Spleen (tissue), 11 donors: ENCODE results near the gene RITA1. TPM values are rescaled to one million over a fixed set of nuclear protein-coding genes. Genes with fewer than 3 reads are reported as not detected.
"Not testable (repeated sequence)": the region's sequence is repeated elsewhere in the genome, so short reads cannot be mapped to it uniquely, and the experiment has no call there.

ENCODE experiments used
- DNase-seq: peaks from one replicate; pipeline ENCODE4 v3.0.0-alpha.2; 2020
- H3K27ac ChIP-seq, 8 donors: fragments of 200-600 bp; sonication (generic) in 7 of 8; 1 replicate in 4 of 8; 2 replicates in 4 of 8; pipeline versions ENCODE4 v1.5.0 to v1.8.0; 2016 to 2021; ENCODE audit warnings: inconsistent platforms in 4 of 8, mild to moderate bottlenecking in 4 of 8, moderate library complexity in 1 of 8
- H3K27me3 ChIP-seq, 7 donors: fragments of 200-600 bp; sonication (generic) in 6 of 7; replicated peaks in 1 of 7; 1 replicate in 4 of 7; 2 replicates in 3 of 7; pipeline versions ENCODE4 v1.5.0 to v1.8.0; 2016 to 2021; ENCODE audit warnings: inconsistent platforms in 3 of 7, mild to moderate bottlenecking in 1 of 7
- H3K36me3 ChIP-seq, 6 donors: fragments of 200-600 bp; sonication (generic) in 5 of 6; 1 replicate in 4 of 6; 2 replicates in 2 of 6; pipeline versions ENCODE4 v1.5.0 to v1.8.0; 2016 to 2021; ENCODE audit warnings: inconsistent platforms in 2 of 6
- H3K4me1 ChIP-seq, 6 donors: fragments of 200-600 bp; sonication (generic) in 5 of 6; 1 replicate in 3 of 6; 2 replicates in 3 of 6; pipeline versions ENCODE4 v1.5.0 to v1.8.0; 2016 to 2021; ENCODE audit warnings: inconsistent platforms in 3 of 6
- H3K4me3 ChIP-seq, 8 donors: fragments of 200-600 bp; sonication (generic) in 7 of 8; 1 replicate in 4 of 8; 2 replicates in 4 of 8; pipeline versions ENCODE4 v1.5.0 to v1.8.0; 2016 to 2021; ENCODE audit warnings: inconsistent platforms in 4 of 8, mild to moderate bottlenecking in 4 of 8, moderate library complexity in 2 of 8
- H3K9me3 ChIP-seq, 8 donors: fragments of 200-600 bp; sonication (generic) in 7 of 8; 1 replicate in 4 of 8; 2 replicates in 4 of 8; pipeline versions ENCODE4 v1.5.0 to v1.8.0; 2016 to 2021; ENCODE audit warnings: inconsistent platforms in 4 of 8
- CTCF ChIP-seq, 11 experiments: fragments of 200-600 bp in 7 of 11; fragments of 450-650 bp in 4 of 11; sonication (generic) in 4 of 11; IDR thresholded peaks in 8 of 11; conservative IDR thresholded peaks in 3 of 11; 1 replicate in 7 of 11; 2 replicates in 4 of 11; pipeline versions ENCODE4 v1.4.0 to v1.8.0; 2016 to 2021; ENCODE audit warnings: antibody characterized with exemption in 11 of 11, inconsistent platforms in 4 of 11, mild to moderate bottlenecking in 1 of 11
- POLR2A ChIP-seq, 3 donors: fragments of 450-650 bp; IDR thresholded peaks; one replicate each; pipeline ENCODE4 v1.5.1; 2017; ENCODE audit warnings: antibody characterized with exemption in 3 of 3, mild to moderate bottlenecking in 1 of 3
- POLR2AphosphoS5 ChIP-seq, 3 donors: sonication (generic); formaldehyde crosslinking; IDR thresholded peaks; one replicate each; pipeline ENCODE4 v1.5.1; 2017; ENCODE audit warnings: antibody characterized with exemption in 3 of 3
- WGBS, 5 donors: extraction: QIAGEN DNeasy Blood & Tissue Kit in 3 of 5; methylation state at CpG; one replicate each; pipeline versions ENCODE4 v1.1.5 to v1.1.7; 2013 to 2018; 5-methylcytosine and 5-hydroxymethylcytosine counted together
- intact Hi-C: fragments of 100-400 bp; cut with DNase I; formaldehyde crosslinking; loops from one replicate; pipeline ENCODE4 v1.15.0; 2023; ENCODE audit warnings: low total_unique reads
- polyA plus RNA-seq, 3 donors: library from polyadenylated mRNA; stranded (reverse); fragments of 200-250 nt; gene quantifications; one replicate each; pipeline ENCODE4 v1.2.1, GENCODE V29; 2013
- total RNA-seq, 7 donors: library from RNA; depleted of rRNA in 3 of 7; stranded (reverse); fragments of >200 nt in 3 of 7; fragmentation: NEBNext Ultra II Directional in 4 of 7; extraction: Animal tissue kit (Norgen Biotek cat#: 25700) in 4 of 7; gene quantifications; one replicate each; pipeline versions ENCODE4 v1.1.0 to v1.2.1, GENCODE V29; 2016 to 2021
- donor health status: healthy with polysubstance abuse.
- donor health status: DM: no; HTN: no; CAD: no; lungs with moderate emphysema.
- donor health status: DM: no; HTN: no; CAD: no.
- donor health status: Bipolar disorder and iron deficiency.
- donor health status: healthy.
- donor health status: DM: no; HTN: no; CAD: no.
- donor health status: DM: yes; HTN: yes; CAD: no.

Gene RITA1
- total and polyA plus RNA-seq, 10 donors: 9.0 to 15.6 (median 12.4) TPM

DNA sequence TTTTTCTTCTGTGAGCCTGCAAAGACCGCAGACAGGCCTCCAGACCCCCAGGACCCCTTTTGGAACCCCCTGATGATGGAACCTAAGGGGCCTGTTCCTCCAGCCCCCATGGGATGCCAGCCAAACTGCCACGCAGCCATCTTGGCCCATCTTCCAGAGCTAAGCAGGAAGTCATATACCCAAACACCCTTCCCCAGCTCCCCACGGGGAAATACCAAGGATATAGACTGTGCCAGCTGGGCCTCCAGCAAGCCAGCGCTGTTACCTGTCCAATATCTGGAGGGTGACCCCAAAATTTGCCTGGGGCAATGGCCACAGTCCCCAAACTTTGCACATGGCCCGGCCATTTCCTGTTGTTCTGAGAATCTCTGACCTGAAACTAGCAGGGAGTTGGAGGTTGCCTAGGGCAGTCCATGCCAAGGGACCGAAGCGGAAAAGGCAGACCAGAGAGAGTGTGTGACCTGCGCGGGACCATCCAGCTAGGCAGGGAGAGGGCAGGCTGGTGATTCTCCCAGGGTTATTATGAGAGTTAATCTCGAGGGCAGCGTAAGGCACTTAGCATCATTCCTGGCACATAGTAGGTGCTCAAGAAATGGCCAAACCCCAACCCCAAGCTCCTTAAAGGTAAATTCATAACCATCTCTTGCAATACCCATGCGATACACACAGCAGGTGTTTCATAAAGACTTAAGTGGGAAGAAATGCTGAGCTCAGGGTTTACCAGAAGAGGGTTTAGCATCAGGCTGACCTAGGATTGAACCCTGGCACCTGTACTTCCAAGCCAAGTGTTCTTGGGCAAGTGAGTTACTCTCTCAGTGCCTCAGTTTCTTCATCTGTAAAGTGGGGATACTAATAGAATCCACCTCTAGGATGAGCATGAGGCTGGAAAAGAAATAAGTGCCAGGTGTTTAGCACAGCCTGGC lies 47.4 kb upstream of the RITA1 start:
- no peak overlapping the region for H3K4me3 ChIP-seq
- H3K4me1 ChIP-seq: peaks cover 7 to 36% (median 26%) of the 10 kb centered on the region in 6 donors
- no peaks in the 10 kb centered on the region for H3K36me3 ChIP-seq
- H3K27ac ChIP-seq: no peak overlapping the region
- WGBS, 5 donors: 77 to 90% (median 82%) methylated on average over 11 to 12 of the region's 12 CpGs
- no peak for TF ChIP-seq CTCF (IDR thresholded peaks at IDR 0.05 in 8 of 11, conservative IDR thresholded peaks at IDR 0.05 in 3 of 11)
- TF ChIP-seq POLR2A (IDR thresholded peaks at IDR 0.05): no peak
- TF ChIP-seq POLR2AphosphoS5 (IDR thresholded peaks at IDR 0.05): no peak
- DNase-seq: peak; percentile 61
- intact Hi-C loops: no loop called here
- peaks cover 0 to 41% (median 14%) of the 10 kb centered on the region in 7 donors for H3K27me3 ChIP-seq
- H3K9me3 ChIP-seq: no peaks in the 10 kb centered on the region

DNA sequence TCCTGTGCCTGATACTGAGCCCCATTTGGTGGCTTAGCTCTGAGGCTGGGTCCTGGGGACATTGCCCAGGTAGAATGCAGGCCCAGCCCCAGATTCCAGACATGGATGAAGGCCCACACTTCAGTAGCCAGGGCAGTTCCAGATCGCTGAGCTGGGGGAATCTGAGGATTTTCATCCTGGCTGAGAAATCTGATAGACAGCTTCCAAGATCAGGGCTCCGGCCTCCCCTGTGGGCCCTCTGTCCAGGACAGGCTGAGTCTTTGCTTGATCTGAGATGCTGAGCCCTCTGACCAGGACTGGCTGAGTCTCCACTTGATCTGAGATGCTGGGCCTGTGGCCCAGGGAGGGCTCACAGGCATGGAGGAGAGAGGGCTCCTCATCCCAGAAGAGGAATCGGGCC lies 46.7 kb upstream of the RITA1 start:
- 82 to 96% (median 86%) methylated on average over 3 of the region's 3 CpGs for WGBS, 5 donors
- intact Hi-C loops: no loop called here
- Histone ChIP-seq H3K4me3 (no peak overlapping the region), H3K9me3 (no peaks in the 10 kb centered on the region), H3K27ac (no peak overlapping the region), H3K4me1 (peaks cover 7 to 38% (median 26%) of the 10 kb centered on the region in 6 donors), H3K36me3 (no peaks in the 10 kb centered on the region), H3K27me3 (peaks cover 0 to 41% (median 14%) of the 10 kb centered on the region in 7 donors)
- peak; percentile 46 for DNase-seq
- TF ChIP-seq CTCF (IDR thresholded peaks at IDR 0.05 in 8 of 11, conservative IDR thresholded peaks at IDR 0.05 in 3 of 11) (no peak), POLR2AphosphoS5 (IDR thresholded peaks at IDR 0.05) (no peak), POLR2A (IDR thresholded peaks at IDR 0.05) (no peak)

DNA sequence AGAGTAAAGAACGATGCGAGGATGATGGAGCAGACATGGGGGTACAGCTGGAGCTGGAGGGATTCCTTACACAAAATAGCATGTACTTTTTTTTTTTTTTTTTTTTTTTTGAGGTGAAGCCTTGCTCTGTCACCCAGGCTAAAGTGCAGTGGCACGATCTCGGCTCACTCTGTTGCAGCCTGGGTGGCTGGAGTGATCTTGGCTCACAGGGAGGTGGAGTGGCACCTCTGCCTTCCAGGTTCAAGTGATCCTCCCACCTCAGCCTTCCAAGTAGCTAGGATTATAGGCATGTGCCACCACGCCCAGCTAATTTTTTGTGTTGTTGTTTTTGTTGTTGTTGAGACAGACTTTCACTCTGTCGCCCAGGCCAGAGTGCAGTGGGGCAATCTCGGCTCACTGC lies 44.8 kb upstream of the RITA1 start:
- intact Hi-C loops: no loop called here
- 82 to 92% (median 88%) methylated on average over 7 of the region's 7 CpGs for WGBS, 5 donors
- Histone ChIP-seq H3K9me3 (no peaks in the 10 kb centered on the region), H3K4me3 (no peak overlapping the region), H3K27me3 (peaks cover 0 to 23% (median 8%) of the 10 kb centered on the region in 7 donors), H3K27ac (no peak overlapping the region), H3K4me1 (peaks cover 2 to 30% (median 20%) of the 10 kb centered on the region in 6 donors), H3K36me3 (no peaks in the 10 kb centered on the region)
- no peak for TF ChIP-seq POLR2AphosphoS5 (IDR thresholded peaks at IDR 0.05)
- TF ChIP-seq POLR2A (IDR thresholded peaks at IDR 0.05): no peak
- no peak for TF ChIP-seq CTCF (IDR thresholded peaks at IDR 0.05 in 8 of 11, conservative IDR thresholded peaks at IDR 0.05 in 3 of 11)
- DNase-seq: peak; percentile 31

DNA sequence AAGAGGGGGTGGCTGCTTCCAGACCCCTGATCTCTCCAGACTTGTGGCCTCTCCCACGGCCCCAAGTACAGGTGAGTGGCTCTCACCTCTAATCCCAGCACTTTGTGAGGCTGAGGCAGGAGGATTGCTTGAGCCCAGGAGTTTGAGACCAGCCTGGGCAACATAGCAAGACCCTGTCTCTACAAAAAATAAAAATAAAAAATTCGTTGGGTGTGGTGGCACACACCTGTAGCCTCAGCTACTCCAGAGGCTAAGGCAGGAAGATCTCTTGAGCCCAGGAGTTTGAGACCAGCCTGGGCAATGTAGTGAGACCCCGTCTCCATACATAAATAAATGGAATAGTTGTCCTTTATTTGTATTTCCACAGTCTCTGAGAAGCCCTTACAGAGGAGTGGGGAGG lies 43.8 kb upstream of the RITA1 start:
- peaks cover 0 to 20% (median 13%) of the 10 kb centered on the region in 6 donors for H3K4me1 ChIP-seq
- H3K27ac ChIP-seq: peak overlapping the region in 4 of 8 donors; percentile 46 to 74 (median 66)
- H3K9me3 ChIP-seq, DNase-seq, intact Hi-C loops, H3K4me3 ChIP-seq, H3K36me3 ChIP-seq: not testable (repeated sequence)
- peaks cover 0 to 13% (median 0%) of the 10 kb centered on the region in 7 donors for H3K27me3 ChIP-seq
- WGBS, 5 donors: 70 to 92% (median 80%) methylated on average over 3 of the region's 3 CpGs
